K562 (cell line): ENCODE measurements around the gene MSH2. TPM values are rescaled to one million over a fixed set of nuclear protein-coding genes. Genes with fewer than 3 reads are reported as not detected.

Experiments
- BCOR ChIP-seq: fragments of 450-650 bp; IDR thresholded peaks from 2 replicates; pipeline ENCODE4 v1.6.1; 2016
- CHD7 ChIP-seq: fragments of 200-600 bp; sonication (generic); IDR thresholded peaks from one replicate; pipeline ENCODE4 v1.6.1; 2012; ENCODE audit warnings: mild to moderate bottlenecking, low read depth, low read length, inconsistent platforms
- GATA2 ChIP-seq: sonication (generic); formaldehyde crosslinking; IDR thresholded peaks from 2 replicates; pipeline ENCODE4 v1.4.0; 2020; ENCODE audit warnings: mild to moderate bottlenecking, missing genetic modification reagents
- HDAC6 ChIP-seq: IDR thresholded peaks from 2 replicates; pipeline ENCODE4 v1.6.1; 2012; ENCODE audit warnings: low read depth, mild to moderate bottlenecking, control low read depth, inconsistent platforms, low read length, moderate library complexity
- HMBOX1 ChIP-seq: sonication (generic); IDR thresholded peaks from 2 replicates; pipeline ENCODE4 v1.6.1; 2016
- NFRKB ChIP-seq: fragments of 450-650 bp; IDR thresholded peaks from 2 replicates; pipeline ENCODE4 v1.6.1; 2016; ENCODE audit warnings: low read depth
- PHTF2 ChIP-seq: fragments of 250-450 bp; sonication (Bioruptor Pico); IDR thresholded peaks from 2 replicates; pipeline ENCODE4 v1.5.0; 2021; ENCODE audit warnings: mild to moderate bottlenecking
- RBM25 ChIP-seq: fragments of 200-400 bp; formaldehyde crosslinking; IDR thresholded peaks from 2 replicates; pipeline ENCODE4 v1.6.1; 2018; ENCODE audit warnings: low read length, low read depth, moderate library complexity; ENCODE audit not compliant: severe bottlenecking
- SRSF1 ChIP-seq: fragments of 200-400 bp; formaldehyde crosslinking; IDR thresholded peaks from 2 replicates; pipeline ENCODE4 v1.6.1; 2017; ENCODE audit warnings: mild to moderate bottlenecking, low read depth, low read length, moderate library complexity
- THRAP3 ChIP-seq: fragments of 450-650 bp; IDR thresholded peaks from 2 replicates; pipeline ENCODE4 v1.6.1; 2016; ENCODE audit warnings: mild to moderate bottlenecking, inconsistent platforms, borderline replicate concordance
- VEZF1 ChIP-seq: fragments of 200-800 bp; sonication (Bioruptor generic); IDR thresholded peaks from 2 replicates; pipeline ENCODE4 v1.6.1; 2017; ENCODE audit warnings: missing genetic modification characterization, missing compliant biosample characterization
- ZFP30 ChIP-seq: fragments of 250-450 bp; sonication (Bioruptor Pico); IDR thresholded peaks from 2 replicates; pipeline ENCODE4 v1.8.0; 2022; ENCODE audit warnings: moderate library complexity, mild to moderate bottlenecking, inconsistent platforms, borderline replicate concordance
- polyA plus RNA-seq, 8 experiments: library from polyadenylated mRNA; depleted of rRNA in 4 of 8; stranded (reverse) in 5 of 8; unstranded in 3 of 8; fragments of >200 nt; fragmentation: Nextera tagmentation in 2 of 8; fragmentation: Illumina TruSeq in 1 of 8; extraction: Ambion mirVana in 2 of 8; extraction: Trizol in 1 of 8; gene quantifications; 2 replicates each; pipeline versions ENCODE4 v1.2.1 to v1.2.3, GENCODE V29; 2011 to 2014; ENCODE audit warnings: inconsistent platforms in 1 of 8, missing spikeins in 1 of 8
- total RNA-seq, 7 experiments: library from RNA; depleted of rRNA in 6 of 7; stranded (reverse); fragments of >200 nt in 6 of 7; fragmentation: Illumina TruSeq in 2 of 7; extraction: Trizol in 2 of 7; gene quantifications; 2 replicates each; pipeline versions ENCODE4 v1.2.1 to v1.2.3, GENCODE V29; 2011 to 2021; ENCODE audit warnings: low replicate concordance in 1 of 7

MSH2 gene
- total and polyA plus RNA-seq, 9 of the 15 experiments (the other 6 are each of a cell fraction or from before 2014, with no cell fraction given): 51.8 to 139 (median 113) TPM

DNA sequence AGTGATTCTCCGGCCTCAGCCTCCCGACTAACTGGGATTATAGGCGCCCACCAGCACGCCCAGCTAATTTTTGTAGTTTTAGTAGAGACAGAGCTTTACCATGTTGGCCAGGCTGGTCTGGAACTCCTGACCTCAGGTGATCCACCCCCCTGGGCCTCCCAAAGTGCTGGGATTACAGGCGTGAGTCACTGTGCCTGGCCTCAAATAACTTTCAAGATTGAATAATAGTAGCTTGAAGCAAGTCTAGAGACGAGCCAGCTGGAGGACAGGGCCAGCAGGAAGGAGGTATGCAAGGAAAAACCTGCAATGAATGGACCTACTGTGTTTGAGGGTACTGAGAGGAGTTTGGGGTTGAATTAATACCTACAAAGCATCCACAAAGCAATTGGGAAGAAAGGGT is 87.5 kb downstream of the MSH2 start (continued):
- TF ChIP-seq CHD7: no peak
- TF ChIP-seq RBM25: no peak
- no peak for TF ChIP-seq HDAC6
- no peak for TF ChIP-seq GATA2 (CRISPR knock-in tag)
- TF ChIP-seq BCOR: no peak
- TF ChIP-seq ZFP30 (CRISPR knock-in tag): no peak
- no peak for TF ChIP-seq NFRKB
- no peak for TF ChIP-seq THRAP3
- no peak for TF ChIP-seq PHTF2 (CRISPR knock-in tag)
- no peak for TF ChIP-seq SRSF1
- no peak for TF ChIP-seq HMBOX1
- no peak for TF ChIP-seq VEZF1
